Left ventricle myocardium inferior (tissue), 1 donor: ENCODE measurements around the gene IL10. TPM values are rescaled to one million over a fixed set of nuclear protein-coding genes. Genes with fewer than 3 reads are reported as not detected.

ENCODE experiments used
- DNase-seq: peaks from one replicate; pipeline ENCODE4 v3.0.0-alpha.2; 2020
- H3K27ac ChIP-seq: fragments of 200-600 bp; replicated peaks from 2 replicates; pipeline ENCODE4 v1.8.0; 2021
- H3K27me3 ChIP-seq: fragments of 200-600 bp; 2 replicates; pipeline ENCODE4 v1.8.0; 2021; ENCODE audit warnings: low read depth
- H3K36me3 ChIP-seq: fragments of 200-600 bp; 2 replicates; pipeline ENCODE4 v1.8.0; 2021
- H3K4me1 ChIP-seq: fragments of 200-600 bp; 2 replicates; pipeline ENCODE4 v1.8.0; 2021
- H3K4me3 ChIP-seq: fragments of 200-600 bp; 2 replicates; pipeline ENCODE4 v1.8.0; 2021; ENCODE audit warnings: mild to moderate bottlenecking, moderate library complexity
- H3K9me3 ChIP-seq: fragments of 200-600 bp; replicated peaks from 2 replicates; pipeline ENCODE4 v1.8.0; 2021
- intact Hi-C: fragments of 100-400 bp; cut with micrococcal nuclease; formaldehyde crosslinking; loops from one replicate; pipeline ENCODE4 v1.11.0; 2022
- total RNA-seq: library from RNA; stranded (reverse); fragmentation: NEBNext Ultra II Directional; extraction: Animal tissue kit (Norgen Biotek cat#: 25700); gene quantifications from one replicate; pipeline ENCODE4 v1.2.1, GENCODE V29; 2021
- TF ChIP-seq, protein P1 (sequence below): fragments of 200-600 bp; IDR thresholded peaks from 2 replicates; pipeline ENCODE4 v1.8.0; 2021; ENCODE audit warnings: antibody characterized with exemption, mild to moderate bottlenecking, borderline replicate concordance
- donor health status: DM: no; HTN: yes; CAD: no; lungs with severe emphysema.

Gene IL10
- total RNA-seq, 1 donor from 2014 or later: 0.38 TPM

DNA sequence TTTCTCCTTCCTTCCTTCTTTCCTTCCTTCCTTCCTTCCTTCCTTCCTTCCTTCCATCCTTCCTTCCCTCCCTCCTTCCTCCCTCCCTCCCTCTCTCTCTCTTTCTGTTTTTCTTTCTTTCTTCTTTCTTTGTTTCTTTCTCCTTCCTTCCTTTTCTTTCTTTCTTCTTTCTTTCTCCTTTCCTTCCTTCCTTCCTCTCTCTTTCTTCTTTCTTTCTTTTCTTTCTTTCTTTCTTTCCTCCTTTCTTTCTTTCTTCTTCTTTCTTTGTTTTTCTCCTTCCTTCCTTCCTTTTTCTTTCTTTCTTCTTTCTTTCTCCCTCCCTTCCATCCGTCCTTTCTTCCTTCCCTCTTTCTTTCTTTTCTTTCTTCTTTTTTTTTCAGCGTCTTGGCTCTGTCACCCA, 19.8 kb downstream of the IL10 start:
- Histone ChIP-seq H3K27me3 (peaks cover 11% of the 10 kb centered on the region), H3K36me3 (no peaks in the 10 kb centered on the region), H3K9me3 (no peaks in the 10 kb centered on the region), H3K4me1 (no peaks in the 10 kb centered on the region), H3K27ac (no peak overlapping the region), H3K4me3 (no peak overlapping the region)
- TF ChIP-seq, protein P1, sequence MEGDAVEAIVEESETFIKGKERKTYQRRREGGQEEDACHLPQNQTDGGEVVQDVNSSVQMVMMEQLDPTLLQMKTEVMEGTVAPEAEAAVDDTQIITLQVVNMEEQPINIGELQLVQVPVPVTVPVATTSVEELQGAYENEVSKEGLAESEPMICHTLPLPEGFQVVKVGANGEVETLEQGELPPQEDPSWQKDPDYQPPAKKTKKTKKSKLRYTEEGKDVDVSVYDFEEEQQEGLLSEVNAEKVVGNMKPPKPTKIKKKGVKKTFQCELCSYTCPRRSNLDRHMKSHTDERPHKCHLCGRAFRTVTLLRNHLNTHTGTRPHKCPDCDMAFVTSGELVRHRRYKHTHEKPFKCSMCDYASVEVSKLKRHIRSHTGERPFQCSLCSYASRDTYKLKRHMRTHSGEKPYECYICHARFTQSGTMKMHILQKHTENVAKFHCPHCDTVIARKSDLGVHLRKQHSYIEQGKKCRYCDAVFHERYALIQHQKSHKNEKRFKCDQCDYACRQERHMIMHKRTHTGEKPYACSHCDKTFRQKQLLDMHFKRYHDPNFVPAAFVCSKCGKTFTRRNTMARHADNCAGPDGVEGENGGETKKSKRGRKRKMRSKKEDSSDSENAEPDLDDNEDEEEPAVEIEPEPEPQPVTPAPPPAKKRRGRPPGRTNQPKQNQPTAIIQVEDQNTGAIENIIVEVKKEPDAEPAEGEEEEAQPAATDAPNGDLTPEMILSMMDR: no peak
- no peak for DNase-seq
- intact Hi-C loops: no loop called here

- intact Hi-C loops: no loop called here
- Histone ChIP-seq H3K27ac (no peak overlapping the region), H3K27me3 (peaks cover 11% of the 10 kb centered on the region), H3K36me3 (no peaks in the 10 kb centered on the region), H3K4me1 (no peaks in the 10 kb centered on the region), H3K4me3 (no peak overlapping the region), H3K9me3 (no peaks in the 10 kb centered on the region)
- no peak for DNase-seq
- TF ChIP-seq, protein P1: no peak
These were observed 20.4 kb downstream of the IL10 start for GRCh38 chr1:206751891-206752290.

DNA sequence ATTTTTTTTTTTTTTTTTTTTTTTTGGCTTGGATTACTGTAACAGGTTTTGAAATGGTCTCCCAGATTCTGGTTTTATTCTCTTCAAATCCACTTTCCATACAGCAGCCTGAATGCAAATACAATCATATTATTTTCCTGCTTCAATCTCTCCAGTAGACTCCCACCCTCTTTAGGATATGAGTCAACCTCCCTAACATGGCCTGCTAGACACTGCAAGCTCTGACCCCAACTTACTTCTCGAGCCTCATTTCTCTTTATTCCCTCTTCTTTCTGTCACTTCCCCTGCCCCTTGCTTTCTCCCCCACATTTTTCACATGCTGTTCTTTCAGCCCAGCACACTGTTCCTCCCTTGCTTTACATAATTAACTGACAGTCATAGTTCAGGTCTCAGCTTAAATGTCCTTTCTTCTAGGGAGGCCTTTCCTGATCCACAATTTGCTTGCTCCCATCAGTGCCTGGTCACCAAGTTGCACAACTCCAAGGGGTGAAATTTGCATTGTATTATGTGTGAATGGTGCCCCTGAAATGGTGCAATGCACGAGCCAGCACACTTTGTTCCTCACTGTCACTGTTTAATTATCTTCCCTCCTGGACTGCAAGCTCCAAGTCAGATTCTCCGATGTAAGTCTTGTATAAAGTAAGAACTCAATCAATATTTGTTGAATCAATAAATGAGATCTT, 23.8 kb downstream of the IL10 start:
- H3K36me3 ChIP-seq: no peaks in the 10 kb centered on the region
- TF ChIP-seq, protein P1: no peak
- intact Hi-C loops: no loop called here

GRCh38 chr1:206745301-206745700, 27.0 kb downstream of the IL10 start:
- Histone ChIP-seq H3K27ac (no peak overlapping the region), H3K9me3 (no peaks in the 10 kb centered on the region), H3K4me3 (no peak overlapping the region), H3K36me3 (no peaks in the 10 kb centered on the region), H3K4me1 (no peaks in the 10 kb centered on the region), H3K27me3 (no peaks in the 10 kb centered on the region)
- no peak for DNase-seq
- TF ChIP-seq, protein P1: no peak
- intact Hi-C loops: no loop called here

More for the DNA sequence above, 23.8 kb downstream of the IL10 start:
- no peak for DNase-seq
- H3K9me3 ChIP-seq: no peaks in the 10 kb centered on the region
- peaks cover 11% of the 10 kb centered on the region for H3K27me3 ChIP-seq
- no peaks in the 10 kb centered on the region for H3K4me1 ChIP-seq
- H3K27ac ChIP-seq: no peak overlapping the region
- no peak overlapping the region for H3K4me3 ChIP-seq

- TF ChIP-seq, protein P1: no peak
- Histone ChIP-seq H3K4me1 (no peaks in the 10 kb centered on the region), H3K4me3 (no peak overlapping the region), H3K36me3 (no peaks in the 10 kb centered on the region), H3K27ac (no peak overlapping the region), H3K9me3 (no peaks in the 10 kb centered on the region), H3K27me3 (no peaks in the 10 kb centered on the region)
- intact Hi-C loops: no loop called here
- no peak for DNase-seq
These were observed 27.6 kb downstream of the IL10 start for GRCh38 chr1:206744683-206745082.
